ENCODE results near the gene H2AZ2.
"Not testable (repeated sequence)": the region's sequence is repeated elsewhere in the genome, so short reads cannot be mapped to it uniquely, and the experiment has no call there.

The H2AZ2 gene

GRCh38 chr7:44871918-44872317, 24.0 kb upstream of the H2AZ2 start:
- in situ Hi-C loops (cut with MboI; ENCODE audit: low sequenced_read_pairs), result not testable (repeated sequence)

DNA sequence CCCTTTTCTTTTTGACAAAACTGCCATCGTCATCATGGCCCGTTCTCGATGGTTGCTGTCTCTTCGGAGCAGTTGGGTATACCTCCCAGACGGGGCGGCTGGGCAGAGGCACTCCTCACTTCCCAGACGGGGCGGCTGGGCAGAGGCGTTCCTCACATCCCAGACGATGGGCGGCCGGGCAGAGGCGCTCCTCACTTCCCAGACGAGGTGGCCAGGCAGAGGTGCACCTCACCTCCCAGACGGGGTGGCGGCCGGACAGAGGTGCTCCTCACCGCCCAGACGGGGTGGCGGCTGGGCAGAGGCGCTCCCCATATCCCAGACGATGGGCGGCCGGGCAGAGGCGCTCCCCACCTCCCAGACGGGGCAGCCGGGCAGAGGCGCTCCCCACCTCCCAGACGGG, 22.9 kb upstream of the H2AZ2 start:
- in situ Hi-C loops (cut with MboI; ENCODE audit: low sequenced_read_pairs), result not testable (repeated sequence)

GRCh38 chr7:44870336-44870735, 22.4 kb upstream of the H2AZ2 start:
- in situ Hi-C loops (cut with MboI; ENCODE audit: low sequenced_read_pairs), result not testable (repeated sequence)

DNA sequence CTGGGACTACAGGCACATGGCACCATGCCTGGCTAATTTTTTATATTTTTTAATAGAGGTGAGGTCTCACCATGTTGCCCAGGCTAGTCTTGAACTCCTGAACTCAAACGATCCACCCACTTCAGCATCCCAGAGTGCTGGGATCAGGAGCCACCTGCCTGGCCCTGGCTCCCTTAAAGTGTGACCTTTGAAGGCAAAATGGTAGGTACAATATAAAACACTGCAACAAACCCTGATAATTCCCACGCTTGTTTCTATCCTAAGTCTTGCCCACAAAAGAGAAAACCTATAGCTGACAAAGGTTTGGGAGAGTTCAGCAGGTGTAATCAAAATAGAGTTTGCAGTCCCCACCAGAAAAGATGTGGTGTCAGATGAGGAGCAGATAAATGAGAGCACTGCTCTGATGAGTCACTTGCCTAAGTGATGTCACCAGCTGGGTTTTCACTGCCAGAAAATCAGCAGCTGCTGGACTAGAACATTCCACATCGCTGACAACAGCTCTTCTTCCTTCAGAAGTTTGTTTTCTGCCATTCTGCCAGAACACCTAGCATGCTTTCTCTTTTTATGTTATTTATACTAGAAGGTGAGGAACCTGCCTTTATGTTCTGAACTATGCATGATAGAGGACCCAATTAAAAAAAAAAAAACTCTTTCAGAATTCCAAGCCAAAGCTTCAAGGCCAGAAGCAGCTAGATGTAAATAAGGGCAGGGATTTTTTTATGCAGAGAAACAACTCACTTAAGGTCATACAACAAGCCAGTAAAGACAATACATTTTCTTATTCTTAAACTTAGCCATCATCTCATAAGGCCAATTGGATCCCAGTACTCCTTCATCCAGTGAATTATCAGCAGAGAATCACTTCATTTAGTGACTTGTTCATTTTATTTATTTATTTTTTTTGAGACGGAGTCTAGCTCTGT, 19.4 kb upstream of the H2AZ2 start:
- in situ Hi-C loops (cut with MboI; ENCODE audit: low sequenced_read_pairs), result no loop called here

DNA sequence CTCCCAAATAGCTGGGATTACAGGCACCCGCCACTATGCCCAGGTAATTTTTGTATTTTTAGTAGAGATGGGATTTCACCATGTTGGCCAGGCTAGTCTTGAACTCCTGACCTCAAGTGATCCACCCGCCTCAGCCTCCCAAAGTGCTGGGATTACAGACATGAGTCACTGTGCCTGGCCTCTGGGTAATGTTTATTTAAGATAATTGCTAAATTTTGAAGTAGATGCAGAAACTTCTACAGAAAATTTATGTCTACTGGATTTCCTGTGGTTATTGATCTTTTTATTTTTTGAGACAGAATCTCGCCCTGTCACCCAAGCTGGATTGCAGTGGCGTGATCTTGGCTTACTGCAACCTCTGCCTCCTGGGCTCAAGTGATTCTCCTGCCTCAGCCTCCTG, 14.1 kb upstream of the H2AZ2 start:
- in situ Hi-C loops (cut with MboI; ENCODE audit: low sequenced_read_pairs), result not testable (repeated sequence)

DNA sequence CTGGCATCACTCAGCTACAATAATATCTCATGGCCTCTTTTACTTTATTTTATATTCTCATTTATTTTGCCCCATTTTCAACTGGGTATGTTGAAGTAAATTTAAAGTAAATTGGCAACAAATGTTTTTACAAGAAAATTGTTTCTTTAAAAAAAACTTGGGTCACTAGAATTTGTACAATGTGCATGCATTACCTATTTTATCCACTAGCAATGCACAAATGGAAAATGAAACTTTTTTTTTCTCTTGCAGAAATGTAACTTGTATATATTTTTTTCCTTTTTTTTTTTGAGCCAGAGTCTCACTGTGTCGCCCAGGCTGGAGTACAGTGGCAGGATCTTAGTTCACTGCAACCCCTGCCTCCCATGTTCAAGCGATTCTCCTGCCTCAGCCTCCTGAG, 10.3 kb upstream of the H2AZ2 start:
- in situ Hi-C loops (cut with MboI; ENCODE audit: low sequenced_read_pairs), result no loop called here

- in situ Hi-C loops (cut with MboI; ENCODE audit: low sequenced_read_pairs), result no loop called here
These were observed 6.9 kb upstream of the H2AZ2 start for GRCh38 chr7:44854644-44855364.

- in situ Hi-C loops (cut with MboI; ENCODE audit: low sequenced_read_pairs), result no loop called here
These were observed 5.5 kb upstream of the H2AZ2 start for GRCh38 chr7:44853391-44853790.

- in situ Hi-C loops (cut with MboI; ENCODE audit: low sequenced_read_pairs), result no loop called here
These were observed 4.7 kb upstream of the H2AZ2 start for GRCh38 chr7:44852590-44852989.

- in situ Hi-C loops (cut with MboI; ENCODE audit: low sequenced_read_pairs), result no loop called here
These were observed 2.1 kb upstream of the H2AZ2 start for GRCh38 chr7:44849885-44850544.

DNA sequence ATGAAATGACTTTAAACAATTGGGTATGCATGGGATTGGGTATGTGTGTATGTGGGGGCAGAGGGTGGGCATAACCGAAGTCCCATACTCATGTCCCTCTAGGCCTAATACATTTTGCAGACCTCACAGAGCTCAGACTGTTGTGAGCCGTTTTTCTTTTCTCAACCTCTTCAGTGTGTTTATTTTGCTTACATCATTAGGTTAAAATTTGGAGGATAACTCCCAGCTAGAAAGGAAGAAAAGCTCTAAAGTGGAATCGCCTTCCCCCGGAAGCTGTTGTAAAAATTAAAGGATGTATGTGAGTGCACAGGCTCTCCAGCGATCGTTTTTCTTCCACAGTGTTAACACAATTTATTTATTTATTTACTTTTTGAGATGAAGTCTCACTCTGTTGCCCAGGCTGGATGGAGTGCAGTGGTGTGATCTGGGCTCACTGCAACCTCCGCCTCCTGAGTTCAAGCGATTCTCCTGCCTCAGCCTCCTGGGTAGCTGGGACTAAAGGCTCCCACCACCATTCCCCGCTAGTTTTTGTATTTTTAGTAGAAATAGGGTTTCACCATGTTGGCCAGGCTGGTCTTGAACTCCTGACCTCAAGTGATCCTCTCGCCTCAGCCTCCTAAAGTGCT, 1.5 kb upstream of the H2AZ2 start:
- in situ Hi-C loops (cut with MboI; ENCODE audit: low sequenced_read_pairs), result no loop called here

GRCh38 chr7:44847509-44847919, 373 bp downstream of the H2AZ2 start:
- in situ Hi-C loops (cut with MboI; ENCODE audit: low sequenced_read_pairs), result no loop called here

DNA sequence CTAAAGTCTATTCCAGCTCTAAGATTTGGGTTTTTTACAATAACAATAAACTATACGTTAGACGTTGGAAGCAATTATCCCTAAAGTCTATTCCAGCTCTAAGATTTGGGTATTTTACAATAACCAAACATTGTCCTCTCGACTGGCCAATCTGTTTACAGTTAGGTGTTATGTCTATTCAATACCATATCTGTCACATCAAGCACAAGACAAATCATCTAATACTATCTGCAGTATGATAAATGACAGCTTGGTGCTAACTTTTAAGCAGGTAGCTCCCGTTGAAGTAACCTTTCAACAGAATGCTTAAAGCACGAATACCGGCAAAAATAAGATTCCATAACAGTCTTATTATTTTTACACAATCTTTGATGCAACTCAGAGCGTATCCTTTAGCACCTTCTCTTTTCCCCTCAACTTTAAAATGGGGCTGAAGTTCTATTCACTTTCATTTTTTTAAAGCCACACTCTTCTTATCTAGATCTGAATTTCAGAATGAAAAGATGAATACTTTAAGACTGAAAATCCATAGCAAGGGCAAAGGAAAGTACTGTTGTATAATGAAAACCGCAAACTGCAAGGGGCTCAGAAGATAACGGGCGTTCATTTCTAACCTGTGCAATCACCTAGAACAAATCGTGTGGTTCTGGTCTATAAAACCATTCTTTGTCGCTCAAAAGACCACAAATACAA, 925 bp downstream of the H2AZ2 start:
- in situ Hi-C loops (cut with MboI; ENCODE audit: low sequenced_read_pairs), result no loop called here

DNA sequence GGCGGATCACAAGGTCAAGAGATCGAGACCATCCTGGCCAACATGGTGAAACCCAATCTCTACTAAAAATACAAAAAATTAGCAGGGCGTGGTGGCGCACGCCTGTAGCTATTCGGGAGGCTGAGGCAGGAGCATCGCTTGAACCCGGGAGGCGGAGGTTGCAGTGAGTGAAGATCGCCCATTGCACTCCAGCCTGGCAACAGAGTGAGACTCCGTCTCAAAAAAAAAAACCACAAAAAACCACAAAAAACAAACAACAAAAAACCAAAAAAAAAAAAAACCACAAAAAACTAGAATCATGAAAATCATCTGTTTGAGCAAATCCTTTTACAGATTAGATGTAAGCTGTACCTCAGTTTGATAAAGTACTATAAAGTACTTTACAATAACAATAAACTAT, 1.5 kb downstream of the H2AZ2 start:
- in situ Hi-C loops (cut with MboI; ENCODE audit: low sequenced_read_pairs), result not testable (repeated sequence)

GRCh38 chr7:44845451-44845850, 2.4 kb downstream of the H2AZ2 start:
- in situ Hi-C loops (cut with MboI; ENCODE audit: low sequenced_read_pairs), result no loop called here

- in situ Hi-C loops (cut with MboI; ENCODE audit: low sequenced_read_pairs), result not testable (repeated sequence)
These were observed 4.4 kb downstream of the H2AZ2 start for GRCh38 chr7:44843440-44843839.

GRCh38 chr7:44842675-44843074, 5.2 kb downstream of the H2AZ2 start:
- in situ Hi-C loops (cut with MboI; ENCODE audit: low sequenced_read_pairs), result not testable (repeated sequence)

DNA sequence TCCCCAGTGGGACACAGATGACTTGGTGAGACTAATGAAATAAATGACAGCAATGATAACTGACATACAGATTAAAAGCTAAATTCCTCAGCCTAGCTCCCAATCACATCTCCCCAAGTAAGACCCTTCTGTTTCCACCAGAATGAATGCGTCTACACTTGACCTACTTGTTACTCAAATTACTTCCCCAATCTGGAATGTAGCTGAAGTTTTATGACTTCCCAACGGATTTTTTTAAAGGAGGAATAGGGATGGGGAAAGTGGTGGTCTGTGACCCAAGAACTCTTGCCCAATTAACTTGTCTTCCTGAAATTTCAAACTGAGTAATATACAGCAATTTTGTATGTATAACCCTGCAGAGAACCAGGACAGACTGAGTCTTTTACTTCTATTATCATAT, 9.1 kb downstream of the H2AZ2 start:
- in situ Hi-C loops (cut with MboI; ENCODE audit: low sequenced_read_pairs), result no loop called here

DNA sequence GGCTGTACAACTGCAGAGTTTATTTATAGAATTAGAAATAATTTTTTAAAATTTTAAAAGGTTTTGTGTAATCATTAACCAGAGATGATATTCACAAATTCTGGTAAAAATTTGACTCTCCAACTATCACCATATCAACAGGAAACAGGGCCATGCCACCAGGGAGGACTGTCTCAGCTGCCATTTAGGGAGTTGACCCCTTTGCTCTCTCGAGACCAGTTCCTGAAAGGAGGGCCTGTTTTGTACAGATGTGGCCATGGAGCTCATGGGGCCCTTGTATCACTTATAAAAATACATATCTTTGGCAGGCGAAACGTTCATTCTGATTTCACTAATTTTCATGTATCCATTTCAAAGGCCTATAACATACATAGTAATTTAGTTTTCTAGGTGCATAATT, 20.3 kb downstream of the H2AZ2 start:
- in situ Hi-C loops (cut with MboI; ENCODE audit: low sequenced_read_pairs), result no loop called here

DNA sequence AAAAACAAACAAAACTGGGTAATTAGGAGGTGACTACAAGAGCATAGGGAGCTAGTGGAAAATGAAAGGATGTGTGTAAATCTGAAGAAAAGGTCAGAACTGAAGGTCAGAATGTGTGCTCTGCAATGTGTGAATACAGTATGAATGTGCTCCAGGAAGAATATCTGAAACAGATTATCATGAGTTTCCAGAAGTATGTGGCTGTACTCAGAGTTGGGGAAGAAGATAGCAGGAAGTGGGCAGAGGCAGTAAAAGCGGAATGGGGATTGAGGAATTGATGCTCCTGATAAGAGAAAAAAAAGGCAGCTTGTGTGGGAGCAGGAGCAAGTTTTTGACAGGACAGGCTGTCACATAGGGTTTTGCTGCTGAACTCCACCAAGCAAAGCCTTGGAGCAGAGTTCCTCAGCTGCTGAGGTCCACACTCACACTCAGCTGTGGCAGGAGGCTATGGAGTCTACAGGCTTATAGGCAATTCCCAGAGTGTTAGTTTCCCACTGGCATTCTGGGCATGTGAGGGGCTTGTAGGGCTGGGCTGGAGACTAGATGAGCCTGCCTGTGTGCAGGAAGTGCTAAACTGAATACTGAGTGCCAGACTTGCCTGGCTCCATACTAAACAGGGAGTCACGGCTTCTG, 22.9 kb downstream of the H2AZ2 start:
- in situ Hi-C loops (cut with MboI; ENCODE audit: low sequenced_read_pairs), result no loop called here
